PC-9 (cell line): Measurements from ENCODE around the gene CBLB. TPM values are rescaled to one million over a fixed set of nuclear protein-coding genes. Genes with fewer than 3 reads are reported as not detected.

ENCODE experiments used
- BruUV-seq: library from RNA; stranded (reverse); fragments of 400-500 nt; replicated peaks from 2 replicates; lab custom pipeline; 2021; lab: Mats Ljungman, UMichigan
- CTCF ChIA-PET: fragments of 300-600 bp; sonication (Branson Sonifier 250); formaldehyde crosslinking; loops from one replicate; lab custom pipeline; 2022; ENCODE audit warnings: antibody characterized with exemption; lab: Charles Lee
- POLR2A ChIA-PET: fragments of 300-600 bp; sonication (Branson Sonifier 250); formaldehyde crosslinking; loops from one replicate; lab custom pipeline; 2022; ENCODE audit warnings: antibody characterized with exemption; ENCODE audit not compliant: unreplicated experiment; lab: Charles Lee
- DNase-seq, 2 experiments: peaks; one replicate each; pipeline versions ENCODE4 v3.0.0 to v3.0.0-alpha.2; 2015 to 2022; ENCODE audit warnings: mixed read lengths in 1 of 2
- H2AFZ ChIP-seq: fragments of 200-600 bp; sonication (generic); 2 replicates; pipeline ENCODE4 v1.8.1; 2017; ENCODE audit warnings: antibody characterized with exemption
- H3F3A ChIP-seq: fragments of 200-600 bp; sonication (generic); 2 replicates; pipeline ENCODE4 v1.8.1; 2017; ENCODE audit warnings: antibody characterized with exemption, mild to moderate bottlenecking, low read depth; ENCODE audit not compliant: insufficient read depth
- H3K27ac ChIP-seq: fragments of 200-600 bp; sonication (generic); 2 replicates; pipeline ENCODE4 v1.6.1; 2016; ENCODE audit warnings: mixed run types
- H3K27me3 ChIP-seq: fragments of 200-600 bp; sonication (generic); 2 replicates; pipeline ENCODE4 v1.6.1; 2016; ENCODE audit warnings: low read depth, mixed run types; ENCODE audit not compliant: insufficient read depth
- H3K36me3 ChIP-seq: fragments of 200-600 bp; sonication (generic); 2 replicates; pipeline ENCODE4 v1.6.1; 2016; ENCODE audit warnings: low read depth, mixed run types
- H3K4me1 ChIP-seq: fragments of 200-600 bp; sonication (generic); replicated peaks from 2 replicates; pipeline ENCODE4 v1.6.1; 2016; ENCODE audit warnings: mixed run types; ENCODE audit not compliant: insufficient read depth
- H3K4me2 ChIP-seq: fragments of 200-600 bp; sonication (generic); 2 replicates; pipeline ENCODE4 v1.6.1; 2017; ENCODE audit warnings: mixed run types
- H3K4me3 ChIP-seq: fragments of 200-600 bp; sonication (generic); 2 replicates; pipeline ENCODE4 v1.6.1; 2016; ENCODE audit warnings: mixed run types
- H3K79me2 ChIP-seq: fragments of 200-600 bp; sonication (generic); 2 replicates; pipeline ENCODE4 v1.6.1; 2017; ENCODE audit warnings: low read depth, mixed run types
- H3K9me2 ChIP-seq: fragments of 200-600 bp; sonication (generic); 2 replicates; pipeline ENCODE4 v1.8.1; 2017; ENCODE audit warnings: mild to moderate bottlenecking; ENCODE audit not compliant: insufficient read depth
- H3K9me3 ChIP-seq: fragments of 200-600 bp; sonication (generic); 2 replicates; pipeline ENCODE4 v1.8.1; 2016; ENCODE audit warnings: low read depth; ENCODE audit not compliant: insufficient read depth
- H4K20me1 ChIP-seq: fragments of 200-600 bp; sonication (generic); 2 replicates; pipeline ENCODE4 v1.8.1; 2017; ENCODE audit not compliant: insufficient read depth
- CTCF ChIP-seq: fragments of 200-600 bp; sonication (generic); conservative IDR thresholded peaks from 2 replicates; pipeline ENCODE4 v1.6.1; 2017; ENCODE audit warnings: mixed run types, antibody characterized with exemption, mild to moderate bottlenecking, moderate library complexity
- EZH2 ChIP-seq: fragments of 200-600 bp; sonication (generic); IDR thresholded peaks from 2 replicates; pipeline ENCODE4 v1.8.0; 2017; ENCODE audit warnings: antibody characterized with exemption, low read depth
- intact Hi-C: fragments of 100-400 bp; cut with micrococcal nuclease; formaldehyde crosslinking; loops from one replicate; pipeline ENCODE4 v1.10.0; 2022; ENCODE audit not compliant: unreplicated experiment
- total RNA-seq: library from RNA; stranded (reverse); gene quantifications from 2 replicates; pipeline ENCODE4 v1.2.3, GENCODE V29; 2021

The CBLB gene
- total RNA-seq, 1 experiment from 2014 or later = 44.0 TPM

DNA sequence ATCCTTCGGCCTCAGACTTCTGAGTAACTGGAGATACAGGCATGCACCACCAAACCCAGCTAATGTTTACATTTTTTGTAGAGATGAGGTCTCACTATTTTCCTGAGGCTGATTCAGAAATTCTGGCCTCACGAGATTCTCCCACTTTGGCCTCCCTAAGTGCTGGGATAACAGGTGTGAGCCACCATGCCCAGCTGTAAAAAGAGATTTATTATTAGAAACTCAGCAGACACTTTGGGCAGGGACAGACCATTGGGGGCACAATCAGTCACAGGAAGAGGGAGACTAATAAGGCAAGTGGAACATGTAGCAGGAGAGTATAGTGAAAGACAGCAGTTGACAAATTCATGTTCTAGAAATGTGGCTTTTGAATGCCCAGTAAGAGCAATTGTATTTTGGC, 249.2 kb downstream of the CBLB start:
- no TSS peak for BruUV-seq
- Histone ChIP-seq H3K4me1 (no peaks in the 10 kb centered on the region), H3F3A (no peaks in the 10 kb centered on the region), H3K27ac (no peak overlapping the region), H2AFZ (no peak overlapping the region), H4K20me1 (no peaks in the 10 kb centered on the region), H3K27me3 (no peaks in the 10 kb centered on the region), H3K4me3 (no peak overlapping the region), H3K9me3 (peaks cover 4% of the 10 kb centered on the region; the same call in 1 of the 2 replicates), H3K79me2 (no peaks in the 10 kb centered on the region), H3K9me2 (no peaks in the 10 kb centered on the region), H3K4me2 (no peak overlapping the region), H3K36me3 (no peaks in the 10 kb centered on the region)
- CTCF ChIA-PET = interaction anchor here (0.6 kb wide), 2 partner anchors 20 to 96 kb away, joined by 3 to 4 read pairs; no protein-coding TSS in a partner anchor
- TF ChIP-seq EZH2 (no peak), CTCF (no peak)
- intact Hi-C loops = no loop called here
- DNase-seq = no peak
- POLR2A ChIA-PET = interaction anchor here (0.7 kb wide), 1 partner anchor 39 kb away, joined by 5 read pairs; no protein-coding TSS in a partner anchor

DNA sequence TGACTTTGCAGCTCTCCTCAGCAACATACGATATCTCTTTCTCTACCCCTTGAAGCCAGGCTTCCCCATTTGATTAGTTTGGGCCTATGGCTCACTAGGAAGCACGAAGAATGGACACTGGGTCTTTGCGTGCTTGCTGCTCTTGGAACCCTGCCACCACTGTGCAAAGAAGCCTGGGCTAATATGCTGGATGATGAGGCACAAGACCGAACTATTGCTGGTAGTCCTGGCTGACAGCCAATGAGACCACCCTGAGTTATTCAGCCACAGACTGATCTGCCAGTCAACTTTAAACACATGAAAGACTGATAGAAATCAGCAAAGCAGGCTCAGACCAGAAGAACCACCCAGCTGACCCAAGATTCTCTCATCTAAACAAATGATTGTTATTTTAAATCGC, 250.3 kb downstream of the CBLB start:
- Histone ChIP-seq H3K36me3 (no peaks in the 10 kb centered on the region), H3K4me3 (no peak overlapping the region), H3K9me2 (no peaks in the 10 kb centered on the region), H3K4me1 (no peaks in the 10 kb centered on the region), H3K4me2 (no peak overlapping the region), H4K20me1 (no peaks in the 10 kb centered on the region), H3K79me2 (no peaks in the 10 kb centered on the region), H2AFZ (no peak overlapping the region), H3K27me3 (no peaks in the 10 kb centered on the region), H3K27ac (no peak overlapping the region), H3F3A (no peaks in the 10 kb centered on the region), H3K9me3 (peaks cover 4% of the 10 kb centered on the region; the same call in 1 of the 2 replicates)
- TF ChIP-seq EZH2 (no peak), CTCF (no peak)
- no peak for DNase-seq
- ChIA-PET POLR2A (no interaction called here), CTCF (no interaction called here)
- BruUV-seq = no TSS peak
- intact Hi-C loops = no loop called here

- TF ChIP-seq EZH2 (no peak), CTCF (no peak)
- intact Hi-C loops = no loop called here
- CTCF ChIA-PET = no interaction called here
These were observed 252.3 kb downstream of the CBLB start for GRCh38 chr3:105616374-105617121.

More at GRCh38 chr3:105616374-105617121, 252.3 kb downstream of the CBLB start:
- Histone ChIP-seq H3K9me3 (peaks cover 8% of the 10 kb centered on the region; the same call in 1 of the 2 replicates), H3K79me2 (no peaks in the 10 kb centered on the region), H2AFZ (no peak overlapping the region), H3K27ac (no peak overlapping the region), H3K4me1 (peaks cover 12% of the 10 kb centered on the region), H3K36me3 (no peaks in the 10 kb centered on the region), H3F3A (peaks cover 6% of the 10 kb centered on the region), H3K4me3 (no peak overlapping the region), H3K4me2 (no peak overlapping the region), H3K9me2 (no peaks in the 10 kb centered on the region), H3K27me3 (no peaks in the 10 kb centered on the region), H4K20me1 (no peaks in the 10 kb centered on the region)
- DNase-seq = no peak
- no TSS peak for BruUV-seq
- POLR2A ChIA-PET = no interaction called here
